DMS114 treated with DMSO at 0.1 percent for 48 hours (cell line): Measurements from ENCODE around the gene IFIT1.
A peak's percentile ranks its signal among the peaks of the same experiment; 100 is the strongest.
"Not testable (repeated sequence)": the region's sequence is repeated elsewhere in the genome, so short reads cannot be mapped to it uniquely, and the experiment has no call there.

ENCODE experiments used
- DNase-seq: peaks from one replicate; lab custom pipeline; 2025; ENCODE audit not compliant: unreplicated experiment; lab: John Stamatoyannopoulos, UW

Gene IFIT1

GRCh38 chr10:89428877-89429276 is 36.5 kb downstream of the IFIT1 start:
- no peak for DNase-seq

- no peak for DNase-seq
Observed at GRCh38 chr10:89431977-89432376, 39.6 kb downstream of the IFIT1 start.

- DNase-seq = no peak
Observed at GRCh38 chr10:89438525-89438924, 46.1 kb downstream of the IFIT1 start.

GRCh38 chr10:89440226-89441009 is 48.0 kb downstream of the IFIT1 start:
- no peak for DNase-seq

GRCh38 chr10:89442289-89442688 is 49.9 kb downstream of the IFIT1 start:
- no peak for DNase-seq

- DNase-seq = not testable (repeated sequence)
Observed at GRCh38 chr10:89444819-89445218, 52.4 kb downstream of the IFIT1 start.

- DNase-seq = no peak
Observed at GRCh38 chr10:89450901-89451300, 58.5 kb downstream of the IFIT1 start.

GRCh38 chr10:89452193-89452592 is 59.8 kb downstream of the IFIT1 start:
- DNase-seq = no peak

GRCh38 chr10:89454561-89455347 is 62.3 kb downstream of the IFIT1 start:
- DNase-seq = peak; percentile 4
